ENCODE data around the gene CFAP45.

- TF ChIP-seq EZH2phosphoT487 (IDR thresholded peaks at IDR 0.05; ENCODE audit: borderline replicate concordance, low read depth, low read length), result no peak
- no peak for TF ChIP-seq CTCF (conservative IDR thresholded peaks at IDR 0.05; ENCODE audit: low read length)
Measured at GRCh38 chr1:159931795-159932173, 31.8 kb upstream of the CFAP45 start.

Data from OCI-LY7 (cell line).